Gastrocnemius medialis (tissue), 4 donors: ENCODE measurements around the gene TNPO3.

ENCODE experiments used
- CTCF ChIP-seq, 5 experiments: fragments of 450-650 bp in 3 of 5; fragments of 200-600 bp in 2 of 5; sonication (generic) in 2 of 5; IDR thresholded peaks in 4 of 5; conservative IDR thresholded peaks in 1 of 5; 1 replicate in 4 of 5; 2 replicates in 1 of 5; pipeline ENCODE4 v1.5.1; 2016 to 2019; ENCODE audit warnings: antibody characterized with exemption in 5 of 5, mild to moderate bottlenecking in 3 of 5, moderate library complexity in 3 of 5
- POLR2A ChIP-seq, 2 donors: fragments of 450-650 bp; IDR thresholded peaks; one replicate each; pipeline ENCODE4 v1.6.1; 2017; ENCODE audit warnings: antibody characterized with exemption in 2 of 2, mild to moderate bottlenecking in 2 of 2, moderate library complexity in 2 of 2

- TF ChIP-seq POLR2A (IDR thresholded peaks at IDR 0.05) (no peak), CTCF (IDR thresholded peaks at IDR 0.05 in 4 of 5, conservative IDR thresholded peaks at IDR 0.05 in 1 of 5) (no peak)
Measured at GRCh38 chr7:128955981-128956380, 98.9 kb downstream of the TNPO3 start.
